ENCODE results near the gene NAALADL2. TPM values are rescaled to one million over a fixed set of nuclear protein-coding genes. Genes with fewer than 3 reads are reported as not detected.

Gene NAALADL2
- total RNA-seq, 1 donor from 2014 or later, result 9.9 TPM

GRCh38 chr3:174951034-174951433, 91.9 kb downstream of the NAALADL2 start:
- Mint-ChIP-seq H3K27ac (no peak overlapping the region), H3K4me1 (ENCODE audit: unreplicated experiment) (peaks cover 8% of the 10 kb centered on the region), H3K9me3 (no peaks in the 10 kb centered on the region), H3K4me3 (no peak overlapping the region), H3K27me3 (peaks cover 3% of the 10 kb centered on the region), H3K36me3 (no peaks in the 10 kb centered on the region)
- TF ChIP-seq CTCF (conservative IDR thresholded peaks at IDR 0.05), result no peak
- no peak for DNase-seq (ENCODE audit: extremely low spot score, unreplicated experiment)

GRCh38 chr3:174951498-174952005, 92.4 kb downstream of the NAALADL2 start:
- TF ChIP-seq CTCF (conservative IDR thresholded peaks at IDR 0.05), result no peak
- Mint-ChIP-seq H3K27ac (no peak overlapping the region), H3K4me3 (no peak overlapping the region), H3K36me3 (no peaks in the 10 kb centered on the region), H3K27me3 (peaks cover 3% of the 10 kb centered on the region), H3K9me3 (no peaks in the 10 kb centered on the region), H3K4me1 (ENCODE audit: unreplicated experiment) (peaks cover 9% of the 10 kb centered on the region)
- no peak for DNase-seq (ENCODE audit: extremely low spot score, unreplicated experiment)

- H3K27me3 Mint-ChIP-seq, result peaks cover 3% of the 10 kb centered on the region
- no peak for DNase-seq (ENCODE audit: extremely low spot score, unreplicated experiment)
- H3K27ac Mint-ChIP-seq, result no peak overlapping the region
- H3K4me1 Mint-ChIP-seq (ENCODE audit: unreplicated experiment), result peaks cover 9% of the 10 kb centered on the region
- H3K4me3 Mint-ChIP-seq, result no peak overlapping the region
- no peak for TF ChIP-seq CTCF (conservative IDR thresholded peaks at IDR 0.05)
- H3K36me3 Mint-ChIP-seq, result no peaks in the 10 kb centered on the region
- no peaks in the 10 kb centered on the region for H3K9me3 Mint-ChIP-seq
These were observed 93.9 kb downstream of the NAALADL2 start for GRCh38 chr3:174953068-174953467.

GRCh38 chr3:174955513-174956016, 96.4 kb downstream of the NAALADL2 start:
- H3K36me3 Mint-ChIP-seq, result no peaks in the 10 kb centered on the region
- peaks cover 6% of the 10 kb centered on the region for H3K27me3 Mint-ChIP-seq
- TF ChIP-seq CTCF (conservative IDR thresholded peaks at IDR 0.05), result no peak
- peak overlapping the region; percentile 72 for H3K27ac Mint-ChIP-seq
- H3K4me3 Mint-ChIP-seq, result no peak overlapping the region
- no peak for DNase-seq (ENCODE audit: extremely low spot score, unreplicated experiment)
- H3K9me3 Mint-ChIP-seq, result no peaks in the 10 kb centered on the region
- H3K4me1 Mint-ChIP-seq (ENCODE audit: unreplicated experiment), result peaks cover 9% of the 10 kb centered on the region

GRCh38 chr3:174957081-174957480, 97.9 kb downstream of the NAALADL2 start:
- Mint-ChIP-seq H3K4me1 (ENCODE audit: unreplicated experiment) (peaks cover 9% of the 10 kb centered on the region), H3K4me3 (no peak overlapping the region), H3K27me3 (peaks cover 6% of the 10 kb centered on the region), H3K9me3 (no peaks in the 10 kb centered on the region), H3K36me3 (no peaks in the 10 kb centered on the region), H3K27ac (no peak overlapping the region)
- no peak for DNase-seq (ENCODE audit: extremely low spot score, unreplicated experiment)
- TF ChIP-seq CTCF (conservative IDR thresholded peaks at IDR 0.05), result no peak

All from type B pancreatic cell (in vitro differentiated cells).